Coronary artery (tissue), 2 donors: ENCODE measurements around the gene SLC25A25.

Source experiments
- DNase-seq: peaks from one replicate; pipeline ENCODE4 v3.0.0-alpha.2; 2017; ENCODE audit warnings: low spot score
- H3K27ac ChIP-seq, 2 donors: fragments of 200-600 bp; sonication (generic); one replicate each; pipeline ENCODE4 v1.5.1; 2016 to 2019
- H3K4me3 ChIP-seq: fragments of 200-600 bp; sonication (generic); 2 replicates; pipeline ENCODE4 v1.5.1; 2016; ENCODE audit warnings: mild to moderate bottlenecking, moderate library complexity
- TF ChIP-seq, protein P1 (sequence below): fragments of 200-600 bp; sonication (generic); IDR thresholded peaks from one replicate; pipeline ENCODE4 v1.5.1; 2019; ENCODE audit warnings: antibody characterized with exemption

Gene SLC25A25

DNA sequence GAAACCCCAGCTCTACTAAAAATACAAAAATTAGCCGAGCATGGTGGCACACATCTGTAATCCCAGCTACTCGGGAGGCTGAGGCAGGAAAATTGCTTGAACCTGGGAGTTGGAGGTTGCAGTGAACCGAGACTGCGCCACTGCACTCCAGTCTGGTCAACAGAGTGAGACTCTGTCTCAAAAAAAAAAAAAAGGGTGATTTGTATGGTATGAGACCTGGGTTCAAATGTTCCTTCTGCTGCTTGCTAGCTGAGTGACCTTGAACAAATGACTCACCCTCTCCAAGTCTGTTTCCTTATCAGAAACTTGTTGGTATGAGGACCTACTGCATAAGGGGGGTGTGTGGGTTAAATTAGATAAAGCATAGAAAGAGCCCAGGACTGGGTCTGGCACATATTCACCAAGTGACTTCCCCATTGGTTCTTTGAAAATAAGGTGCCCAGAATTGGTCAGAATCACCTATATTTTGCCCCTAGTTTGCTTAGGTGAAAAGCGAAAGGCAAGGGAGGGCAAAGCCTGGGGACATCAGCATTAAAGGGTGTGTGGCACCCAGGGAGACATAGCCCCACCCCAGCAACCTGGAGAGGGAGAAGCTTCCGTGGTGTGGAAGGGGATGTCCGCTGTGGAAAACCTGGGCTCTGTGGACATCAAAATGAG, 9.9 kb downstream of the SLC25A25 start:
- Histone ChIP-seq H3K27ac (peak overlapping the region in 1 of 2 donors; percentile 38), H3K4me3 (no peak overlapping the region)

GRCh38 chr9:128078504-128079434, 10.7 kb downstream of the SLC25A25 start:
- TF ChIP-seq, protein P1, sequence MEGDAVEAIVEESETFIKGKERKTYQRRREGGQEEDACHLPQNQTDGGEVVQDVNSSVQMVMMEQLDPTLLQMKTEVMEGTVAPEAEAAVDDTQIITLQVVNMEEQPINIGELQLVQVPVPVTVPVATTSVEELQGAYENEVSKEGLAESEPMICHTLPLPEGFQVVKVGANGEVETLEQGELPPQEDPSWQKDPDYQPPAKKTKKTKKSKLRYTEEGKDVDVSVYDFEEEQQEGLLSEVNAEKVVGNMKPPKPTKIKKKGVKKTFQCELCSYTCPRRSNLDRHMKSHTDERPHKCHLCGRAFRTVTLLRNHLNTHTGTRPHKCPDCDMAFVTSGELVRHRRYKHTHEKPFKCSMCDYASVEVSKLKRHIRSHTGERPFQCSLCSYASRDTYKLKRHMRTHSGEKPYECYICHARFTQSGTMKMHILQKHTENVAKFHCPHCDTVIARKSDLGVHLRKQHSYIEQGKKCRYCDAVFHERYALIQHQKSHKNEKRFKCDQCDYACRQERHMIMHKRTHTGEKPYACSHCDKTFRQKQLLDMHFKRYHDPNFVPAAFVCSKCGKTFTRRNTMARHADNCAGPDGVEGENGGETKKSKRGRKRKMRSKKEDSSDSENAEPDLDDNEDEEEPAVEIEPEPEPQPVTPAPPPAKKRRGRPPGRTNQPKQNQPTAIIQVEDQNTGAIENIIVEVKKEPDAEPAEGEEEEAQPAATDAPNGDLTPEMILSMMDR = no peak
- Histone ChIP-seq H3K4me3 (no peak overlapping the region), H3K27ac (peak overlapping the region in 1 of 2 donors; percentile 38)
- no peak for DNase-seq

More for the DNA sequence above, 9.9 kb downstream of the SLC25A25 start:
- DNase-seq = no peak
- TF ChIP-seq, protein P1 = no peak

- TF ChIP-seq, protein P1 = no peak
- H3K4me3 ChIP-seq = no peak overlapping the region
- no peak overlapping the region for H3K27ac ChIP-seq
These were observed 12.2 kb downstream of the SLC25A25 start for GRCh38 chr9:128080206-128080605.

DNA sequence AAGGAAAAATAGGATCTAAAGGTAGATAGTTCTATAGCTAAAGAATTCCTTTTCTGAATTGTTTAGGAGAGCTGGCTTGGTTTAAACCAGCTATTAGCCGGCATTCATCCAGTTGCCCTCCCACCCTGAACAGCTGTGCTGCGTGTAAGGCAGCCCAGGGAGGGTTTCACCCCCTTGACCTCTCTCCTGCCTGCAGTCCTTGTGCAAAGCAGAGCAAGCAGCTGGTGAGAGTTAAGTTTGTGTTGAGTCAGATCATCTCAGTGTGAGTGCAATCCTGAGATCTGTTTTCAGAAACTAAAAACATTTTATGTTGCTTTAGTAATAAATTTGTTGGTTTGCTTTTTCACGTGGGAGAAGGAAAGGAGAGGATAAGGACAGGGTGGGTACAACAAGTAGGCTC, 13.0 kb downstream of the SLC25A25 start:
- no peak for DNase-seq
- TF ChIP-seq, protein P1 = no peak
- Histone ChIP-seq H3K27ac (peak overlapping the region; percentile 36 to 69), H3K4me3 (no peak overlapping the region)

More at GRCh38 chr9:128080206-128080605, 12.2 kb downstream of the SLC25A25 start:
- no peak for DNase-seq

DNA sequence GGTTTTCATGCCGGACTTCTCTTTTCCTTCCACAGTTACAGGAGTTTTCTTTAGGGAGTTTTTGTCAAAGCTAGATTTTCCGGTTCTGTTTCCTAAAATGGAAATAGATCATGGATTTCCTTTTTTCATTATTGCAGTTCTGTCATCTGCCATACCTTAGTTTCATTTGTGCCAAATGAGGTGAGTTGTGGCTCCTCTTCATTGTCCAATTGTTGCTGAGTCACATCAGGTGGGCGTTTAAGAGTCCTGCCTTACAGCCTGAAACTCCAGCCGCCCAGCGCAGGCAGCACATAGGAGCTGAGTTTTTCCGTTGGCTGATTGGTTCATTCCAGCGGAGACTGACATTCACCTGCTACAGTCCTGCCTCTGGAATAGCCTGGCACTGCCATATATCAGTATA, 14.1 kb downstream of the SLC25A25 start:
- peak overlapping the region; percentile 14 to 36 for H3K27ac ChIP-seq
- TF ChIP-seq, protein P1 = no peak
- DNase-seq = no peak

GRCh38 chr9:128084746-128085145, 16.7 kb downstream of the SLC25A25 start:
- no peak overlapping the region for H3K27ac ChIP-seq
- DNase-seq = no peak
- TF ChIP-seq, protein P1 = no peak
- H3K4me3 ChIP-seq = no peak overlapping the region

More for the DNA sequence above, 14.1 kb downstream of the SLC25A25 start:
- H3K4me3 ChIP-seq = no peak overlapping the region
